Stimulated activated memory B cell treated with anti-CD40 and anti-IgM and Interleukin-4, amounts not matched to agents 10 μg/mL and 1 μg/mL and 100 μg/mL, for 72 hours (primary cell): ENCODE measurements around the gene CGNL1.

Source experiments
- ATAC-seq: fragments of 150-1000 bp; cut with Tn5 transposase; 2 replicates; pipeline ENCODE4 v1.10.0; 2021
- H3K27ac Mint-ChIP-seq: one replicate; pipeline ENCODE4 v1.8.0; 2022; ENCODE audit warnings: mild to moderate bottlenecking, mixed read lengths
- H3K27me3 Mint-ChIP-seq: one replicate; pipeline ENCODE4 v1.8.0; 2022; ENCODE audit warnings: mixed read lengths
- H3K36me3 Mint-ChIP-seq: one replicate; pipeline ENCODE4 v1.8.0; 2022; ENCODE audit warnings: mixed read lengths
- H3K4me1 Mint-ChIP-seq: one replicate; pipeline ENCODE4 v1.8.0; 2022; ENCODE audit warnings: mixed read lengths
- H3K4me3 Mint-ChIP-seq: one replicate; pipeline ENCODE4 v1.8.0; 2022; ENCODE audit warnings: mild to moderate bottlenecking, moderate library complexity, mixed read lengths
- H3K9me3 Mint-ChIP-seq: one replicate; pipeline ENCODE4 v1.8.0; 2022; ENCODE audit warnings: mixed read lengths

CGNL1 gene

GRCh38 chr15:57566834-57567233 lies 190.5 kb downstream of the CGNL1 start:
- Mint-ChIP-seq H3K36me3 (no peaks in the 10 kb centered on the region), H3K27me3 (peaks cover 8% of the 10 kb centered on the region), H3K9me3 (no peaks in the 10 kb centered on the region), H3K4me3 (no peak overlapping the region), H3K4me1 (peaks cover 41% of the 10 kb centered on the region), H3K27ac (no peak overlapping the region)
- ATAC-seq = no peak

GRCh38 chr15:57567891-57568290 lies 191.6 kb downstream of the CGNL1 start:
- peaks cover 32% of the 10 kb centered on the region for H3K4me1 Mint-ChIP-seq
- ATAC-seq = no peak
- peaks cover 8% of the 10 kb centered on the region for H3K27me3 Mint-ChIP-seq
- H3K36me3 Mint-ChIP-seq = no peaks in the 10 kb centered on the region
- H3K27ac Mint-ChIP-seq = no peak overlapping the region
- H3K4me3 Mint-ChIP-seq = no peak overlapping the region
- H3K9me3 Mint-ChIP-seq = no peaks in the 10 kb centered on the region

- no peak overlapping the region for H3K27ac Mint-ChIP-seq
- no peak overlapping the region for H3K4me3 Mint-ChIP-seq
Measured at GRCh38 chr15:57568299-57568698, 192.0 kb downstream of the CGNL1 start.

DNA sequence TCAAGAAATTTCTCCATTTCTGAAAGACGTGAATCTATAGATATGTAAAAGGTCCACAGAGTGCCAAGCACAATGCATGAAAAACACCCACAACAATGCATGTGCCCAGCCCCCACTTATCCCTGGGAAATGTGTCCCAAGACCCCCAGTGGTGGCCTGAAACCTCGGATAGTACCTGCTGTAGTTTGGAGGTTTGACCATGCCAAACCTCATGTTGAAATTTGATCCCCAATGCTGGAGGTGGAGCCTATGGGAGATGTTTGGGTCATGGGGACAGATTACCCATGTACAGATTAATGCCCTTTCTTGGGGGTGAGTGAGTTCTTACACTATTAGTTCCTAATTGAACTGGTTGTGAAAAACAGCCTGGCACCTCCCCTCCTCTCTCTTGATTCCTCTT lies 194.0 kb downstream of the CGNL1 start:
- ATAC-seq = no peak
- no peak overlapping the region for H3K27ac Mint-ChIP-seq
- H3K9me3 Mint-ChIP-seq = no peaks in the 10 kb centered on the region
- H3K27me3 Mint-ChIP-seq = peaks cover 8% of the 10 kb centered on the region
- peaks cover 20% of the 10 kb centered on the region for H3K4me1 Mint-ChIP-seq
- no peak overlapping the region for H3K4me3 Mint-ChIP-seq
- H3K36me3 Mint-ChIP-seq = no peaks in the 10 kb centered on the region

More at GRCh38 chr15:57568299-57568698, 192.0 kb downstream of the CGNL1 start:
- ATAC-seq = no peak
- Mint-ChIP-seq H3K27me3 (peaks cover 8% of the 10 kb centered on the region), H3K9me3 (no peaks in the 10 kb centered on the region), H3K36me3 (no peaks in the 10 kb centered on the region), H3K4me1 (peaks cover 27% of the 10 kb centered on the region)

- H3K27ac Mint-ChIP-seq = no peak overlapping the region
- ATAC-seq = no peak
- H3K36me3 Mint-ChIP-seq = no peaks in the 10 kb centered on the region
- no peak overlapping the region for H3K4me3 Mint-ChIP-seq
- H3K9me3 Mint-ChIP-seq = no peaks in the 10 kb centered on the region
- H3K27me3 Mint-ChIP-seq = peaks cover 1% of the 10 kb centered on the region
- peaks cover 13% of the 10 kb centered on the region for H3K4me1 Mint-ChIP-seq
Measured at GRCh38 chr15:57570994-57571393, 194.7 kb downstream of the CGNL1 start.

DNA sequence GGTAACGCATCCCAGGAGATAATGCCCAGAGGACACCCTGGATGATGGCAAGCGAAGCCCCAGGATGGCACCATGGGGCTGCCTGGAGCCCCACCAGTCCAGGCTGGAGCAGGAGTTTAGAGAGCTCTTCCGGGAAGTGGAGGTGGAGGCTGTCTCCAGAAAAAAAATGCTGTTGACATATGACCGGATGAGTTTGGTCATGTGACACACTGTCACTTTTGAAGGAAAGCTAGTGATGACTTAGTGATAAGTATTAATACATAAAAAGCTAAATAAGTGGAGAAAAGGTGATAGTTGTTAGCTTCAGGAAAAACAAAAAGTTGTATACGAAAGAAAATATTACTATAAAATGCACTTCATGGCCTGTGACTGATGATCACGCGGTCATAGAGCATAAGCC lies 195.4 kb downstream of the CGNL1 start:
- H3K4me3 Mint-ChIP-seq = no peak overlapping the region
- H3K9me3 Mint-ChIP-seq = no peaks in the 10 kb centered on the region
- H3K27me3 Mint-ChIP-seq = no peaks in the 10 kb centered on the region
- H3K4me1 Mint-ChIP-seq = peaks cover 13% of the 10 kb centered on the region
- no peak for ATAC-seq
- no peaks in the 10 kb centered on the region for H3K36me3 Mint-ChIP-seq
- H3K27ac Mint-ChIP-seq = no peak overlapping the region

DNA sequence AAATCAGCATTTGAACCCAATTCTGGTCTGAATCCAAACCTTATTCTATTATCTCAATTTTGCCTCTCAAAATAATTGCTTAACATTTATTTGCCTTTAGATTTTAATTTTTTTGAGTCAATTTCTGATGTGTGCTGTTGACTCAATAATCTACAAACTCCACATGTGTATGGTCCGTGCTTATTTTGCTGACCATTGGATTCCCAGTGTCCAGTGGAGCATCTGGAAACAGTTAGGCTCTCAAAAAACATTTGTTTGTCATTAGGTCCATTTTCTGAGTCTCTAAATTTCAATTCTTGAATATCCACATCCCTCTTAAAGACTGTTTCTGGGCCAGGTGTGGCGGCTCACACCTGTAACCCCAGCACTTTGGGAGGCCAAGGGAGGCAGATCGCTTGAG lies 196.2 kb downstream of the CGNL1 start:
- Mint-ChIP-seq H3K27ac (no peak overlapping the region), H3K27me3 (no peaks in the 10 kb centered on the region), H3K9me3 (no peaks in the 10 kb centered on the region), H3K36me3 (no peaks in the 10 kb centered on the region), H3K4me3 (no peak overlapping the region), H3K4me1 (peaks cover 13% of the 10 kb centered on the region)
- no peak for ATAC-seq

DNA sequence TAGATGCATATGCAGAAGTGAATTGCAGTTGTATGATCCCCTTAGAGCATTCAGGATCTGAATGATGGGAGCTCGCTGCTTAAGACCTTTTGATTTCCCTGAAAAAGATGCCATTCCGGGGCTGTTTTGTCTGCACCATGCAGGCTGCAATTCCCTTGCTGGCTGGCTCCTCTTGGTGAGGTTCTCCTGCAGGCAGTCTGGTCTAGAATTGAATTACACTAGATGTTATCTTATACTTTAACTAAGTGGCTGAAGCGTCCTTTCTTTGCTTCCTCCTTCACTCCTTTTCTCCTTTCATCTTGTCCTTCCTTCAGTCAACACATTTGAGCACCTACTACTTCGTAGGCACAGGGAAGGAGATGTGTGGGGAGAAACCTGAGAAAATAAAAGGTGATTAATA lies 196.8 kb downstream of the CGNL1 start:
- no peaks in the 10 kb centered on the region for H3K36me3 Mint-ChIP-seq
- no peaks in the 10 kb centered on the region for H3K27me3 Mint-ChIP-seq
- no peak overlapping the region for H3K27ac Mint-ChIP-seq
- H3K9me3 Mint-ChIP-seq = no peaks in the 10 kb centered on the region
- H3K4me1 Mint-ChIP-seq = peaks cover 10% of the 10 kb centered on the region
- ATAC-seq = no peak
- H3K4me3 Mint-ChIP-seq = no peak overlapping the region

DNA sequence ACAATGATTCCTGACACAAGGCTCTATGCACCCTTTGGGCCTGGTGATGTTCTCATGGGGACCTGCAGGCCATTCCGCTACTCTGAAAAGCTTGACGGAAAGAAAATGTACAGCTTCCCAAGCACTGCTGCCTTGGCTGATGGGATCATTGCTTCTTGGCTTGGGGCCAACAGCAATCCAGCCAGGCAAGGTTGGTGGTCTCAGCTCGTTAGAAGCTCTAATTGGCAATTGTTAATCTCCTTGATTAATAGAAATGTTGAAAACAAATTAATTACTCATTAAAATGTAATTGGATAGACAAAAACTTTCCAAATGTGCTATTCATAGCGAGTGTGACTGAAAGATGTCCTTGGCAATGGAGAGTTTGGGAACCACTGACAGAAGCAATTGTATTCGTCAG lies 199.1 kb downstream of the CGNL1 start:
- Mint-ChIP-seq H3K4me3 (no peak overlapping the region), H3K9me3 (no peaks in the 10 kb centered on the region), H3K36me3 (no peaks in the 10 kb centered on the region), H3K27ac (no peak overlapping the region), H3K27me3 (peaks cover 16% of the 10 kb centered on the region), H3K4me1 (peaks cover 5% of the 10 kb centered on the region)
- ATAC-seq = no peak

DNA sequence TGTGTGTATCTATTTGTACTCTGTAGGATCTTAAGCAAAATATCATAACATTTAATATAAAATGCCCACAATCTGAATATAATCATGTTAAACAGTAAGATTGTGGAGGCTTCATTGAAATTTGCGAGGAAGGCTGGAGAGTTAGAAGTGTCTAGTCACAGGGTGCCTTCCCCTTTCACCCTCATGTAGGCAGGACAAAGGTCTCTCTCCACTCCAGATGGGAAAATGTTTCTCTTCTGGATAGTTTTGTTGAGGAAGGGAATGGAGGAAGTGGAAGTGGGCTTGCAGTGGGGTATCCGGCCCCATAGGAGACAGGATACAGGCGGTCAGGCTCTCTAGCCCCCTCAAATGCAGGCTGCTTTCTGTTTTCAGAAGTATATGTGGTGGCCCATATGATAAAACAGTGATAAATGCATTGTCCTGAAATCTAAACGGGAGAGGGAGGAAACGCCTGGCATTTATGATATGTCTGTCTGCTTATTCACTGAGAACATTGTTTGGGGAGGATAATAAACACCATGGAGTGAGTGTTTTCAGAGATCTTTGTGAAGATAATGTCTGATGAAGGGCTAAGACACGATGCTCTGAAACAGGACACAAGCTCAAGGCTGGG lies 202.1 kb downstream of the CGNL1 start:
- Mint-ChIP-seq H3K4me1 (no peaks in the 10 kb centered on the region), H3K36me3 (peaks cover 8% of the 10 kb centered on the region), H3K9me3 (peaks cover 6% of the 10 kb centered on the region), H3K27me3 (peaks cover 17% of the 10 kb centered on the region), H3K4me3 (no peak overlapping the region), H3K27ac (no peak overlapping the region)
- ATAC-seq = no peak

GRCh38 chr15:57580428-57580827 lies 204.1 kb downstream of the CGNL1 start:
- H3K27me3 Mint-ChIP-seq = peaks cover 17% of the 10 kb centered on the region
- H3K27ac Mint-ChIP-seq = no peak overlapping the region
- H3K36me3 Mint-ChIP-seq = peaks cover 11% of the 10 kb centered on the region
- no peak overlapping the region for H3K4me3 Mint-ChIP-seq
- H3K4me1 Mint-ChIP-seq = no peaks in the 10 kb centered on the region
- H3K9me3 Mint-ChIP-seq = peaks cover 8% of the 10 kb centered on the region
- ATAC-seq = no peak

DNA sequence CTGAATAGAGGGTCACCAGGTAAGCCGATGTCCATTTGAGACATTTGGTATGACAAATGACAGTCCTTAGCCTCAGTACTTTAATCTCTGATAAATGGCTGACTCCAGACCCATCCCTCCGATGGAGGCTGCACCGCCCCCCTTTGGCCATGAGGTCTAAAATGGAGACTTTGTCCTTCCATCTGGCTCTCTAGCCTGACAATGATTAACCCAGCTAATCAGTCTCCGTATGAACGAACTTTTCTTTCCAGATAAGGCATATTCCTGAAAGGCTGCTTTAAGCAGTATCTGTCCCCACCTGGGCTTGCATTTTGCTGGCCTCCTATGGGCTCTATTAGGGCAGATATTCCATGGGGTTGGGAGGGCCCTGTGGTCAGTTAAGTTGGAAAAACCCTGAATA lies 204.6 kb downstream of the CGNL1 start:
- ATAC-seq = no peak
- Mint-ChIP-seq H3K9me3 (peaks cover 8% of the 10 kb centered on the region), H3K27me3 (peaks cover 17% of the 10 kb centered on the region), H3K27ac (no peak overlapping the region), H3K36me3 (peaks cover 11% of the 10 kb centered on the region), H3K4me3 (no peak overlapping the region), H3K4me1 (no peaks in the 10 kb centered on the region)

GRCh38 chr15:57582090-57582489 lies 205.8 kb downstream of the CGNL1 start:
- H3K27ac Mint-ChIP-seq = no peak overlapping the region
- peaks cover 11% of the 10 kb centered on the region for H3K36me3 Mint-ChIP-seq
- ATAC-seq = no peak
- peaks cover 9% of the 10 kb centered on the region for H3K4me1 Mint-ChIP-seq
- no peak overlapping the region for H3K4me3 Mint-ChIP-seq
- peaks cover 8% of the 10 kb centered on the region for H3K9me3 Mint-ChIP-seq
- peaks cover 17% of the 10 kb centered on the region for H3K27me3 Mint-ChIP-seq

DNA sequence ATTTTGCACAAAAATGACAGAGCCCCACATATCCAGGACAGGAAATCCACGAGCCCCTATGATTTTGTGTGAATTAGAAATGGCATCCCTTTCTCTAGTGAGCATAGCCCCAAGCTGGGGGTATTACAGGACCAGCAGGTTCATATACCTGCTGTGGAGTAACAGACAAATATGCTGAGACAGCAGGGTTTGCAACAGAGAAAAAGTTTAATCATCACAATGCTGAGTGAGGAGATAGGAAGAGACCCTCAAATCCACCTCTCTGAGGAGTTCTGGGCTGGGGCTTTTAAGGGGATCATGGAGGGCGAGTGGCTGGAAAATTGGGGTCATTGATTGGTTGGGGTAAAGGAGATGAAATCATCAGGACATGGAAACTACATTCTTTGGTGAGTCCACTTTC lies 207.0 kb downstream of the CGNL1 start:
- Mint-ChIP-seq H3K36me3 (peaks cover 11% of the 10 kb centered on the region), H3K4me1 (peaks cover 19% of the 10 kb centered on the region), H3K27me3 (peaks cover 17% of the 10 kb centered on the region), H3K27ac (peak overlapping the region; percentile 13), H3K4me3 (no peak overlapping the region), H3K9me3 (peaks cover 8% of the 10 kb centered on the region)
- ATAC-seq = no peak

DNA sequence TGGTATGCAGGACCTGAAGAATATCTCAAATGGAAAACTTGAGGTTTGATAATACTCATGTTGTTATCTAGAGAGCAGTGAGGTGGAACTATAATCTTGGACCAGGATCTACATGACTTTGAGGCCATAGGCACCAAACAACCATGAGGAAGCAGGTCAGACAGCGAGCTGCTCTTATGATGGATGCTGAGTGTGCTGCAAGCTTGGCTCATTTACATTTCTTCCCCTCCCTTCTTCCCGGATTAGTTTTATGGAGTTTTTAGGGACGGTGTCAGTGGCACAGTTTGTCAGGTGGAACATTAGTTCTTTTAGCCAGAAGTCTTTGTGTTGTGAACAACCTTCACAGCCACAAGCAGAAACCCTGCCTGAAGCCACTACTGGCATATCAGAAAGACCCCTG lies 207.4 kb downstream of the CGNL1 start:
- H3K4me1 Mint-ChIP-seq = peaks cover 24% of the 10 kb centered on the region
- H3K27me3 Mint-ChIP-seq = peaks cover 17% of the 10 kb centered on the region
- H3K27ac Mint-ChIP-seq = peak overlapping the region; percentile 13
- H3K4me3 Mint-ChIP-seq = no peak overlapping the region
- peaks cover 11% of the 10 kb centered on the region for H3K36me3 Mint-ChIP-seq
- H3K9me3 Mint-ChIP-seq = peaks cover 8% of the 10 kb centered on the region
- ATAC-seq = no peak

DNA sequence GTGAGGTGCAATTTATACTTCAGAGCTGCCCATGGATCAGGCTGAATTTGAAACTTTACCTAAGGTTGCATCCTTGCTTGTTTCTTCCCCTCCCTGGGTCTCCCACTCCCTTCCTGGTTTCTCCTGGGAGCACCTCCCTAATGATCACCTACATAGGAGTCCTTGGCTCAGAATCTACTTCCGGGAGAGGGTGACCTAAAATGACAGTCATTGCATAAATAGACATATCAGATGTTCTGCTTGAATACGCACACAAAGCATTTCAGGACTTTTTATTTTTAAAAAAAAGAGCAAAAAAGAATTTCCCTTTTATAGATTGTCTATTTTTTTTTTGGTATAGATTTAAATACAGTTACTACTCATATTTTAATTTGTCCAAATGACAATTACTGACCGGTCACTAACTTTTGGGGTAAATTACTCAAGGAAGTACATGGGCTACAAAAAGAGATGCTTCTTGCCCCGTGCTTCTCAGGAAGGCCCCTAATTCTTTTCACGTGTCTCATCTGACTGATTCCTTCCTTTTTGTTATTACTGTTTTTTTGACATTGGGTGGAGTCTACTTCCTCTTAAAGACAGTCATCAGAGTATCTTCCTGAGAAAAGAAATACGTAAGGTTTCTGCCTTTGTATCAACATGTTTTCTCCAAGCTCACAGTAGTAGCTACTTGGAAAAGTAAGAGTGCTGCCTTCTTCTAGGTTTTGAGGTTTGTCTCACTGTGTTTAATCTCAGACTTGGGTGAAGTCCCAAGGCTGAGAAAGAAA lies 210.5 kb downstream of the CGNL1 start:
- Mint-ChIP-seq H3K36me3 (peaks cover 11% of the 10 kb centered on the region), H3K9me3 (peaks cover 8% of the 10 kb centered on the region), H3K27ac (peak overlapping the region; percentile 81), H3K4me1 (peaks cover 44% of the 10 kb centered on the region), H3K4me3 (peak overlapping the region; percentile 4), H3K27me3 (peaks cover 24% of the 10 kb centered on the region)
- peak; percentile 84 for ATAC-seq
